GM19452 (cell line): Measurements from ENCODE around the gene KIF22.
"Not testable (repeated sequence)": the region's sequence is repeated elsewhere in the genome, so short reads cannot be mapped to it uniquely, and the experiment has no call there.

Experiments
- ATAC-seq: cut with Tn5 transposase; IDR thresholded peaks from one replicate; pipeline ENCODE4 v1.9.1; 2021; ENCODE audit not compliant: unreplicated experiment

The KIF22 gene

GRCh38 chr16:29812754-29813643 lies 22.4 kb downstream of the KIF22 start:
- no peak for ATAC-seq

GRCh38 chr16:29813644-29814562 lies 23.4 kb downstream of the KIF22 start:
- ATAC-seq, result no peak

GRCh38 chr16:29814592-29814991 lies 24.0 kb downstream of the KIF22 start:
- ATAC-seq, result no peak

GRCh38 chr16:29815032-29815721 lies 24.6 kb downstream of the KIF22 start:
- ATAC-seq, result no peak

GRCh38 chr16:29815793-29816693 lies 25.5 kb downstream of the KIF22 start, which contains the start of gene PAGR1:
TSS of gene PAGR1 (plus strand) at chr16:29816152. CDS start at chr16:29816526, 374 bp downstream.
- ATAC-seq, result peak; percentile 59

- ATAC-seq, result peak; percentile 12
These were observed 26.3 kb downstream of the KIF22 start for GRCh38 chr16:29816694-29817441.

GRCh38 chr16:29818082-29818481 lies 27.5 kb downstream of the KIF22 start:
- no peak for ATAC-seq

- ATAC-seq, result no peak
These were observed 29.0 kb downstream of the KIF22 start for GRCh38 chr16:29819506-29819905.

- ATAC-seq, result no peak
These were observed 29.7 kb downstream of the KIF22 start, which contains the start of gene MVP for GRCh38 chr16:29820271-29820701. TSS of gene MVP (plus strand) at chr16:29820462. CDS start at chr16:29830550, 10,088 bp downstream.

- peak; percentile 43 for ATAC-seq
These were observed 30.4 kb downstream of the KIF22 start for GRCh38 chr16:29820730-29821642.

- ATAC-seq, result no peak
These were observed 31.1 kb downstream of the KIF22 start for GRCh38 chr16:29821643-29822115.

- ATAC-seq, result no peak
These were observed 34.1 kb downstream of the KIF22 start for GRCh38 chr16:29824589-29825144.

GRCh38 chr16:29825145-29826044 lies 34.8 kb downstream of the KIF22 start:
- no peak for ATAC-seq

- ATAC-seq, result no peak
These were observed 35.8 kb downstream of the KIF22 start for GRCh38 chr16:29826342-29826695.

GRCh38 chr16:29830774-29831173 lies 40.2 kb downstream of the KIF22 start:
- ATAC-seq, result no peak

- ATAC-seq, result no peak
These were observed 40.9 kb downstream of the KIF22 start for GRCh38 chr16:29831490-29831889.

GRCh38 chr16:29833219-29833618 lies 42.7 kb downstream of the KIF22 start:
- not testable (repeated sequence) for ATAC-seq
